Activated CD4-positive, alpha-beta memory T cell treated with anti-CD3 and anti-CD28 coated beads, Interleukin-2, amount 10 ng/mL, durations not matched to agents 7 days and 5 days (primary cell): ENCODE results near the gene TRIM47. TPM values are rescaled to one million over a fixed set of nuclear protein-coding genes. Genes with fewer than 3 reads are reported as not detected.
A peak's percentile ranks its signal among the peaks of the same experiment; 100 is the strongest.

Experiments used
- CTCF ChIA-PET: fragments of 350-600 bp; sonication (Branson Sonifier 250); formaldehyde crosslinking; loops from one replicate; lab custom pipeline; 2021; ENCODE audit warnings: antibody characterized with exemption, inconsistent platforms; lab: Charles Lee
- POLR2A ChIA-PET: fragments of 350-600 bp; sonication (Branson Sonifier 250); formaldehyde crosslinking; loops from one replicate; lab custom pipeline; 2021; ENCODE audit warnings: antibody characterized with exemption; lab: Charles Lee
- DNase-seq: peaks from one replicate; pipeline ENCODE4 v3.0.0-alpha.2; 2020
- H3K27ac Mint-ChIP-seq: one replicate; pipeline ENCODE4 v1.8.0; 2021; ENCODE audit warnings: mild to moderate bottlenecking, mixed read lengths
- H3K27me3 Mint-ChIP-seq: one replicate; pipeline ENCODE4 v1.8.0; 2021; ENCODE audit warnings: mixed read lengths
- H3K36me3 Mint-ChIP-seq: one replicate; pipeline ENCODE4 v1.8.0; 2021; ENCODE audit warnings: low read depth, mixed read lengths
- H3K4me1 Mint-ChIP-seq: one replicate; pipeline ENCODE4 v1.8.0; 2021; ENCODE audit warnings: mixed read lengths
- H3K4me3 Mint-ChIP-seq: one replicate; pipeline ENCODE4 v1.8.0; 2021; ENCODE audit warnings: mild to moderate bottlenecking, mixed read lengths
- H3K9me3 Mint-ChIP-seq: one replicate; pipeline ENCODE4 v1.8.0; 2021; ENCODE audit warnings: mixed read lengths
- total RNA-seq, 2 experiments: library from RNA; stranded (reverse); gene quantifications; one replicate each; pipeline ENCODE4 v1.2.3, GENCODE V29; 2021

Gene TRIM47
- total RNA-seq, 2 experiments from 2014 or later, result 31.9 to 33.8 TPM

GRCh38 chr17:75917141-75917916 lies 38.9 kb upstream of the TRIM47 start:
- ChIA-PET CTCF (interaction anchor here (1.4 to 2.0 kb wide), 2 partner anchors 12 to 97 kb away, joined by 5 to 7 read pairs; partner anchors contain the start of gene MRPL38), POLR2A (interaction anchor here (1.1 kb wide), 1 partner anchor 9 kb away, joined by 4 read pairs; no protein-coding TSS in a partner anchor)
- Mint-ChIP-seq H3K27ac (no peak overlapping the region), H3K36me3 (peaks cover 3% of the 10 kb centered on the region), H3K4me1 (peaks cover 9% of the 10 kb centered on the region), H3K27me3 (no peaks in the 10 kb centered on the region), H3K4me3 (no peak overlapping the region), H3K9me3 (no peaks in the 10 kb centered on the region)
- DNase-seq, result no peak

- ChIA-PET POLR2A (no interaction called here), CTCF (interaction anchor here (1.0 kb wide), 1 partner anchor 85 kb away, joined by 3 read pairs; the partner anchor contains the start of gene CDK3)
- Mint-ChIP-seq H3K36me3 (peaks cover 3% of the 10 kb centered on the region), H3K9me3 (no peaks in the 10 kb centered on the region), H3K4me3 (no peak overlapping the region), H3K27ac (no peak overlapping the region), H3K4me1 (peaks cover 9% of the 10 kb centered on the region), H3K27me3 (no peaks in the 10 kb centered on the region)
- DNase-seq, result no peak
Observed at GRCh38 chr17:75915268-75915667, 36.9 kb upstream of the TRIM47 start.

GRCh38 chr17:75914643-75915267 lies 36.4 kb upstream of the TRIM47 start:
- H3K27me3 Mint-ChIP-seq, result no peaks in the 10 kb centered on the region
- H3K4me3 Mint-ChIP-seq, result no peak overlapping the region
- peaks cover 3% of the 10 kb centered on the region for H3K36me3 Mint-ChIP-seq
- POLR2A ChIA-PET, result no interaction called here
- H3K27ac Mint-ChIP-seq, result no peak overlapping the region
- H3K4me1 Mint-ChIP-seq, result peaks cover 11% of the 10 kb centered on the region
- CTCF ChIA-PET, result interaction anchor here (1.0 kb wide), 1 partner anchor 86 kb away, joined by 3 read pairs; the partner anchor contains the start of gene CDK3
- DNase-seq, result no peak
- no peaks in the 10 kb centered on the region for H3K9me3 Mint-ChIP-seq

- ChIA-PET POLR2A (no interaction called here), CTCF (no interaction called here)
- H3K4me1 Mint-ChIP-seq, result peaks cover 13% of the 10 kb centered on the region
- H3K36me3 Mint-ChIP-seq, result peaks cover 3% of the 10 kb centered on the region
- no peaks in the 10 kb centered on the region for H3K9me3 Mint-ChIP-seq
- no peaks in the 10 kb centered on the region for H3K27me3 Mint-ChIP-seq
- H3K27ac Mint-ChIP-seq, result no peak overlapping the region
- no peak for DNase-seq
- no peak overlapping the region for H3K4me3 Mint-ChIP-seq
Observed at GRCh38 chr17:75913537-75914210, 35.3 kb upstream of the TRIM47 start.

GRCh38 chr17:75910699-75911098 lies 32.3 kb upstream of the TRIM47 start:
- POLR2A ChIA-PET, result no interaction called here

GRCh38 chr17:75909812-75910274 lies 31.5 kb upstream of the TRIM47 start:
- ChIA-PET POLR2A (no interaction called here), CTCF (interaction anchor here (0.5 to 7.6 kb wide), 6 partner anchors 13 to 277 kb away, joined by 3 to 67 read pairs (median 3); partner anchors contain the start of genes SMIM5 and TRIM65)
- no peak for DNase-seq
- H3K27me3 Mint-ChIP-seq, result no peaks in the 10 kb centered on the region
- H3K9me3 Mint-ChIP-seq, result no peaks in the 10 kb centered on the region
- H3K4me3 Mint-ChIP-seq, result no peak overlapping the region
- H3K4me1 Mint-ChIP-seq, result peaks cover 22% of the 10 kb centered on the region
- H3K27ac Mint-ChIP-seq, result no peak overlapping the region
- peaks cover 3% of the 10 kb centered on the region for H3K36me3 Mint-ChIP-seq

More at GRCh38 chr17:75910699-75911098, 32.3 kb upstream of the TRIM47 start:
- DNase-seq, result no peak
- Mint-ChIP-seq H3K27ac (no peak overlapping the region), H3K36me3 (peaks cover 3% of the 10 kb centered on the region), H3K27me3 (no peaks in the 10 kb centered on the region), H3K9me3 (no peaks in the 10 kb centered on the region), H3K4me1 (peaks cover 17% of the 10 kb centered on the region), H3K4me3 (no peak overlapping the region)
- CTCF ChIA-PET, result interaction anchor here (1.1 to 7.6 kb wide), 3 partner anchors 89 to 278 kb away, joined by 3 to 67 read pairs (median 4); partner anchors contain the start of gene SMIM5

- H3K4me3 Mint-ChIP-seq, result no peak overlapping the region
- CTCF ChIA-PET, result interaction anchor here (0.7 to 7.6 kb wide), 4 partner anchors 13 to 155 kb away, joined by 3 to 67 read pairs (median 4); partner anchors contain the start of gene TRIM65
- no peak overlapping the region for H3K27ac Mint-ChIP-seq
- H3K4me1 Mint-ChIP-seq, result peaks cover 22% of the 10 kb centered on the region
- H3K9me3 Mint-ChIP-seq, result no peaks in the 10 kb centered on the region
- POLR2A ChIA-PET, result interaction anchor here (0.9 to 1.8 kb wide), 3 partner anchors 8 to 99 kb away, joined by 3 to 4 read pairs (median 3); no protein-coding TSS in a partner anchor
- H3K36me3 Mint-ChIP-seq, result peaks cover 2% of the 10 kb centered on the region
- no peaks in the 10 kb centered on the region for H3K27me3 Mint-ChIP-seq
- no peak for DNase-seq
Observed at GRCh38 chr17:75909051-75909811, 30.9 kb upstream of the TRIM47 start.

- no peak for DNase-seq
- CTCF ChIA-PET, result interaction anchor here (0.7 to 7.6 kb wide), 2 partner anchors 12 to 96 kb away, joined by 4 to 67 read pairs; partner anchors contain the start of gene TRIM65
- H3K4me1 Mint-ChIP-seq, result peaks cover 30% of the 10 kb centered on the region
- POLR2A ChIA-PET, result interaction anchor here (1.8 kb wide), 1 partner anchor 9 kb away, joined by 4 read pairs; no protein-coding TSS in a partner anchor
- H3K27ac Mint-ChIP-seq, result no peak overlapping the region
- no peaks in the 10 kb centered on the region for H3K36me3 Mint-ChIP-seq
- H3K9me3 Mint-ChIP-seq, result no peaks in the 10 kb centered on the region
- no peaks in the 10 kb centered on the region for H3K27me3 Mint-ChIP-seq
- H3K4me3 Mint-ChIP-seq, result no peak overlapping the region
Observed at GRCh38 chr17:75908201-75908600, 29.8 kb upstream of the TRIM47 start.

GRCh38 chr17:75906143-75906884 lies 27.9 kb upstream of the TRIM47 start:
- DNase-seq, result no peak
- POLR2A ChIA-PET, result interaction anchor here (1.0 to 4.7 kb wide), 7 partner anchors 10 to 133 kb away, joined by 3 to 28 read pairs (median 7); partner anchors contain the start of genes FBF1 and TRIM65
- no peaks in the 10 kb centered on the region for H3K36me3 Mint-ChIP-seq
- H3K27me3 Mint-ChIP-seq, result no peaks in the 10 kb centered on the region
- H3K4me3 Mint-ChIP-seq, result peak overlapping the region; percentile 35
- CTCF ChIA-PET, result interaction anchor here (0.6 to 7.6 kb wide), 19 partner anchors 10 to 235 kb away, joined by 3 to 67 read pairs (median 3); partner anchors contain the start of genes CDK3, SRP68, TRIM65 and WBP2
- no peaks in the 10 kb centered on the region for H3K9me3 Mint-ChIP-seq
- peak overlapping the region; percentile 54 for H3K27ac Mint-ChIP-seq
- H3K4me1 Mint-ChIP-seq, result peaks cover 32% of the 10 kb centered on the region

- Mint-ChIP-seq H3K4me1 (peaks cover 31% of the 10 kb centered on the region), H3K36me3 (no peaks in the 10 kb centered on the region), H3K9me3 (no peaks in the 10 kb centered on the region), H3K4me3 (peak within 1 kb of the TSS; percentile 87), H3K27me3 (no peaks in the 10 kb centered on the region), H3K27ac (peak within 1 kb of the TSS; percentile 76)
- CTCF ChIA-PET, result interaction anchor here (0.5 to 7.6 kb wide), 22 partner anchors 8 to 802 kb away, joined by 3 to 67 read pairs (median 4); partner anchors contain the start of genes CDK3, FBF1, TRIM65 and WBP2
- DNase-seq, result peak; percentile 98
- POLR2A ChIA-PET, result interaction anchor here (0.6 to 4.7 kb wide), 18 partner anchors 8 to 199 kb away, joined by 3 to 28 read pairs (median 4); partner anchors contain the start of genes EXOC7, FBF1, TRIM47 and TRIM65
Observed at GRCh38 chr17:75904749-75905521, 26.6 kb upstream of the TRIM47 start, which contains the start of gene MRPL38. Gene MRPL38 (minus strand): TSS chr17:75904884. CDS start chr17:75904875, 9 bp downstream.
